Measurements from ENCODE around the gene L3MBTL4. TPM values are rescaled to one million over a fixed set of nuclear protein-coding genes. Genes with fewer than 3 reads are reported as not detected.

The L3MBTL4 gene
- total RNA-seq, 2 experiments from 2014 or later = not detected

GRCh38 chr18:6013171-6013810, 401.4 kb downstream of the L3MBTL4 start:
- Histone ChIP-seq H4K20me1 (ENCODE audit: insufficient read depth, low read length) (no peaks in the 10 kb centered on the region), H3K9me2 (ENCODE audit: insufficient read depth, low read length) (no peaks in the 10 kb centered on the region), H3K4me2 (ENCODE audit: low read length) (no peak overlapping the region), H3K27ac (ENCODE audit: low read depth, low read length, poor library complexity, severe bottlenecking) (no peak overlapping the region), H2AFZ (ENCODE audit: low read length) (no peak overlapping the region), H3K9me3 (ENCODE audit: low read length) (no peaks in the 10 kb centered on the region), H3K79me2 (ENCODE audit: insufficient read depth, low read depth, low read length) (no peaks in the 10 kb centered on the region), H3K4me3 (ENCODE audit: low read depth, low read length, poor library complexity, severe bottlenecking) (no peak overlapping the region), H3K4me1 (ENCODE audit: insufficient read depth, low read length, poor library complexity, severe bottlenecking) (no peaks in the 10 kb centered on the region), H3K36me3 (ENCODE audit: insufficient read depth, low read length) (no peaks in the 10 kb centered on the region)
- no peak for TF ChIP-seq CTCF (conservative IDR thresholded peaks at IDR 0.05; ENCODE audit: low read length)
- no peak for TF ChIP-seq EZH2phosphoT487 (IDR thresholded peaks at IDR 0.05; ENCODE audit: borderline replicate concordance, low read depth, low read length)
- BruUV-seq (replicated peaks) = no TSS peak
- no peak for DNase-seq (ENCODE audit: low spot score)
- CTCF ChIA-PET (ENCODE audit: unreplicated experiment) = no interaction called here
- intact Hi-C loops (cut with micrococcal nuclease; ENCODE audit: unreplicated experiment) = no loop called here
- POLR2A ChIA-PET = no interaction called here

GRCh38 chr18:6010921-6011320, 403.8 kb downstream of the L3MBTL4 start:
- H3K27ac ChIP-seq (ENCODE audit: low read depth, low read length, poor library complexity, severe bottlenecking) = no peak overlapping the region
- no peak overlapping the region for H3K4me2 ChIP-seq (ENCODE audit: low read length)
- no peaks in the 10 kb centered on the region for H3K9me2 ChIP-seq (ENCODE audit: insufficient read depth, low read length)
- H3K4me3 ChIP-seq (ENCODE audit: low read depth, low read length, poor library complexity, severe bottlenecking) = no peak overlapping the region
- TF ChIP-seq EZH2phosphoT487 (IDR thresholded peaks at IDR 0.05; ENCODE audit: borderline replicate concordance, low read depth, low read length) (no peak), CTCF (conservative IDR thresholded peaks at IDR 0.05; ENCODE audit: low read length) (no peak)
- no peaks in the 10 kb centered on the region for H3K79me2 ChIP-seq (ENCODE audit: insufficient read depth, low read depth, low read length)
- intact Hi-C loops (cut with micrococcal nuclease; ENCODE audit: unreplicated experiment) = no loop called here
- H3K9me3 ChIP-seq (ENCODE audit: low read length) = no peaks in the 10 kb centered on the region
- no peak overlapping the region for H2AFZ ChIP-seq (ENCODE audit: low read length)
- no peaks in the 10 kb centered on the region for H4K20me1 ChIP-seq (ENCODE audit: insufficient read depth, low read length)
- DNase-seq (ENCODE audit: low spot score) = no peak
- CTCF ChIA-PET (ENCODE audit: unreplicated experiment) = no interaction called here
- POLR2A ChIA-PET = no interaction called here
- no peaks in the 10 kb centered on the region for H3K4me1 ChIP-seq (ENCODE audit: insufficient read depth, low read length, poor library complexity, severe bottlenecking)
- no peaks in the 10 kb centered on the region for H3K36me3 ChIP-seq (ENCODE audit: insufficient read depth, low read length)
- BruUV-seq (replicated peaks) = no TSS peak

- Histone ChIP-seq H2AFZ (ENCODE audit: low read length) (no peak overlapping the region), H4K20me1 (ENCODE audit: insufficient read depth, low read length) (no peaks in the 10 kb centered on the region), H3K4me1 (ENCODE audit: insufficient read depth, low read length, poor library complexity, severe bottlenecking) (no peaks in the 10 kb centered on the region), H3K9me2 (ENCODE audit: insufficient read depth, low read length) (no peaks in the 10 kb centered on the region), H3K79me2 (ENCODE audit: insufficient read depth, low read depth, low read length) (no peaks in the 10 kb centered on the region), H3K4me2 (ENCODE audit: low read length) (no peak overlapping the region), H3K36me3 (ENCODE audit: insufficient read depth, low read length) (no peaks in the 10 kb centered on the region), H3K27ac (ENCODE audit: low read depth, low read length, poor library complexity, severe bottlenecking) (no peak overlapping the region), H3K4me3 (ENCODE audit: low read depth, low read length, poor library complexity, severe bottlenecking) (no peak overlapping the region), H3K9me3 (ENCODE audit: low read length) (no peaks in the 10 kb centered on the region)
- intact Hi-C loops (cut with micrococcal nuclease; ENCODE audit: unreplicated experiment) = no loop called here
- CTCF ChIA-PET (ENCODE audit: unreplicated experiment) = no interaction called here
- TF ChIP-seq CTCF (conservative IDR thresholded peaks at IDR 0.05; ENCODE audit: low read length) (no peak), EZH2phosphoT487 (IDR thresholded peaks at IDR 0.05; ENCODE audit: borderline replicate concordance, low read depth, low read length) (no peak)
- BruUV-seq (replicated peaks) = no TSS peak
- DNase-seq (ENCODE audit: low spot score) = no peak
- POLR2A ChIA-PET = no interaction called here
These were observed 404.4 kb downstream of the L3MBTL4 start for GRCh38 chr18:6010284-6010683.
